ENCODE measurements around the gene USP8.

- TF ChIP-seq CHD1 (IDR thresholded peaks at IDR 0.05; ENCODE audit: low read depth, low read length) (no peak), POLR2A (IDR thresholded peaks at IDR 0.05; ENCODE audit: low read depth, low read length) (peak; percentile 98)
Measured at GRCh38 chr15:50424066-50424890, at the start of gene USP8.
